ENCODE measurements around the gene CFAP68.
"Not testable (repeated sequence)": the region's sequence is repeated elsewhere in the genome, so short reads cannot be mapped to it uniquely, and the experiment has no call there.

The CFAP68 gene

GRCh38 chr11:111870886-111871692 is 8.3 kb upstream of the CFAP68 start, which contains the start of gene ALG9:
Gene ALG9 (minus strand): TSS chr11:111871581. CDS start chr11:111871482, 99 bp downstream.
- peak; percentile 74 to 76 for DNase-seq

GRCh38 chr11:111871693-111872161 is 7.6 kb upstream of the CFAP68 start:
- DNase-seq: no peak

GRCh38 chr11:111878385-111878848 is 924 bp upstream of the CFAP68 start:
- peak; percentile 30 to 66 for DNase-seq

GRCh38 chr11:111879637-111879960 is 258 bp downstream of the CFAP68 start:
- DNase-seq: no peak

GRCh38 chr11:111882202-111882601 is 2.9 kb downstream of the CFAP68 start:
- DNase-seq: no peak

GRCh38 chr11:111885053-111885452 is 5.7 kb downstream of the CFAP68 start:
- not testable (repeated sequence) for DNase-seq

- no peak for DNase-seq
These were observed 6.7 kb downstream of the CFAP68 start for GRCh38 chr11:111886032-111886431.

- DNase-seq: no peak
These were observed 7.5 kb downstream of the CFAP68 start for GRCh38 chr11:111886844-111887243.

- DNase-seq: no peak
These were observed 26.1 kb downstream of the CFAP68 start for GRCh38 chr11:111905411-111905810.

GRCh38 chr11:111906680-111907079 is 27.3 kb downstream of the CFAP68 start:
- no peak for DNase-seq

GRCh38 chr11:111908639-111909305 is 29.4 kb downstream of the CFAP68 start:
- no peak for DNase-seq

GRCh38 chr11:111909378-111909777 is 30.0 kb downstream of the CFAP68 start:
- peak; percentile 28 to 71 for DNase-seq

GRCh38 chr11:111910676-111911562 is 31.6 kb downstream of the CFAP68 start:
- no peak for DNase-seq

GRCh38 chr11:111911563-111912401 is 32.4 kb downstream of the CFAP68 start, which contains the start of gene CRYAB:
Gene CRYAB (minus strand): TSS chr11:111911770. CDS start chr11:111911724, 46 bp downstream.
- no peak for DNase-seq

- no peak for DNase-seq
These were observed 33.2 kb downstream of the CFAP68 start, which contains the start of gene HSPB2 for GRCh38 chr11:111912535-111912934. Gene HSPB2 (plus strand): TSS chr11:111912734. CDS start chr11:111912830, 96 bp downstream.

GRCh38 chr11:111913031-111913861 is 33.9 kb downstream of the CFAP68 start:
- DNase-seq: no peak

- DNase-seq: no peak
These were observed 34.7 kb downstream of the CFAP68 start for GRCh38 chr11:111913997-111914396.

- DNase-seq: no peak
These were observed 37.4 kb downstream of the CFAP68 start for GRCh38 chr11:111916768-111917167.

GRCh38 chr11:111917312-111917711 is 38.0 kb downstream of the CFAP68 start:
- DNase-seq: no peak

GRCh38 chr11:111917788-111918187 is 38.4 kb downstream of the CFAP68 start:
- DNase-seq: no peak

All from NCI-H524 (cell line).